Uterus (tissue), 2 donors: ENCODE data around the gene HTR4.

Source experiments
- CTCF ChIP-seq, 4 experiments: fragments of 200-600 bp in 2 of 4; fragments of 450-650 bp in 2 of 4; sonication (generic) in 2 of 4; IDR thresholded peaks; one replicate each; pipeline ENCODE4 v1.5.1; 2016 to 2019; ENCODE audit warnings: antibody characterized with exemption in 4 of 4, mild to moderate bottlenecking in 2 of 4, moderate library complexity in 1 of 4
- POLR2A ChIP-seq, 2 donors: fragments of 450-650 bp; IDR thresholded peaks; one replicate each; pipeline ENCODE4 v1.6.1; 2016; ENCODE audit warnings: antibody characterized with exemption in 2 of 2, mild to moderate bottlenecking in 1 of 2, moderate library complexity in 1 of 2

DNA sequence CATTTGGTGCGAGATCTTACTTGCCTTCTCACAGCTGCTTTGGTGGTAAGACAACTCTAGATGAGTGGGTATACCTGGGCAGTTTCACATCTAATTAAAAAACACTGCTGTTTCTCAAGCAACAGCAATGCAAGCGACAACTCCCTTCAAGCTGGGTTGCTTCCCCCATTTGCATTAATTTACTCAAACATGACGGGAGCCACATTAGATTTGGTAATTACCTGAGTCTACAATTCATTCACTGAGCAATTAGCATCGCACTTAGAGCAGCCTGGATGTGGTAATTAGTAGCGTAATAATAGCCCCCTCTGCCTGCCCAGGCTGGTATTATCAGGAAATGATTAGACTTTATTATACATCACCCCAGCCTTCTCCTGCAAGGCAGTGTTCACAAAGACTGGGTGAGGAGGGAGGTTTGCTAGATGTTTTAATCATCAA is 197.1 kb downstream of the HTR4 start:
- TF ChIP-seq CTCF (IDR thresholded peaks at IDR 0.05): no peak
- TF ChIP-seq POLR2A (IDR thresholded peaks at IDR 0.05): no peak
